CD4-positive, alpha-beta T cell treated with Interleukin-17A for 4 hours (primary cell): ENCODE measurements around the gene CC2D1A.

ENCODE experiments used
- DNase-seq: peaks from one replicate; pipeline ENCODE4 v3.0.0-alpha.2; 2020; ENCODE audit warnings: mixed read lengths

Gene CC2D1A

GRCh38 chr19:13905634-13906520, at the start of gene CC2D1A, which contains the start of gene BRME1:
Gene CC2D1A, plus strand, starts transcription at chr19:13906201. Its CDS starts 241 bp downstream, at chr19:13906442.
Gene BRME1, minus strand, starts transcription at chr19:13906117. Its CDS starts 1,225 bp downstream, at chr19:13904892.
- peak; percentile 96 for DNase-seq

GRCh38 chr19:13856497-13856896, 49.5 kb upstream of the CC2D1A start:
- no peak for DNase-seq

GRCh38 chr19:13859361-13859880, 46.6 kb upstream of the CC2D1A start:
- no peak for DNase-seq

- no peak for DNase-seq
Observed at GRCh38 chr19:13860679-13861391, 45.2 kb upstream of the CC2D1A start.

GRCh38 chr19:13861392-13861713, 44.6 kb upstream of the CC2D1A start:
- peak; percentile 42 for DNase-seq

GRCh38 chr19:13861714-13862531, 44.1 kb upstream of the CC2D1A start:
- peak; percentile 90 for DNase-seq

GRCh38 chr19:13864046-13864666, 41.8 kb upstream of the CC2D1A start:
- DNase-seq = no peak

- no peak for DNase-seq
Observed at GRCh38 chr19:13864667-13865570, 41.1 kb upstream of the CC2D1A start.

- no peak for DNase-seq
Observed at GRCh38 chr19:13865571-13866462, 40.2 kb upstream of the CC2D1A start.

GRCh38 chr19:13866463-13867046, 39.4 kb upstream of the CC2D1A start:
- DNase-seq = no peak

- DNase-seq = no peak
Observed at GRCh38 chr19:13868663-13869062, 37.3 kb upstream of the CC2D1A start.

GRCh38 chr19:13869281-13869680, 36.7 kb upstream of the CC2D1A start:
- no peak for DNase-seq

- DNase-seq = no peak
Observed at GRCh38 chr19:13870873-13871272, 35.1 kb upstream of the CC2D1A start.

GRCh38 chr19:13872339-13872694, 33.7 kb upstream of the CC2D1A start:
- DNase-seq = no peak

GRCh38 chr19:13872695-13873389, 33.2 kb upstream of the CC2D1A start:
- DNase-seq = peak; percentile 49

- DNase-seq = no peak
Observed at GRCh38 chr19:13873834-13874515, 32.0 kb upstream of the CC2D1A start.

- no peak for DNase-seq
Observed at GRCh38 chr19:13875824-13876223, 30.2 kb upstream of the CC2D1A start.

- DNase-seq = no peak
Observed at GRCh38 chr19:13876834-13877233, 29.2 kb upstream of the CC2D1A start, which contains the start of gene NANOS3. Gene NANOS3, plus strand, starts transcription at chr19:13877134. Its CDS starts 115 bp downstream, at chr19:13877249.

- DNase-seq = no peak
Observed at GRCh38 chr19:13877303-13877702, 28.7 kb upstream of the CC2D1A start.
